ENCODE results near the gene C12orf42. TPM values are rescaled to one million over a fixed set of nuclear protein-coding genes. Genes with fewer than 3 reads are reported as not detected.

The C12orf42 gene
- total RNA-seq, 1 experiment from 2014 or later: not detected

DNA sequence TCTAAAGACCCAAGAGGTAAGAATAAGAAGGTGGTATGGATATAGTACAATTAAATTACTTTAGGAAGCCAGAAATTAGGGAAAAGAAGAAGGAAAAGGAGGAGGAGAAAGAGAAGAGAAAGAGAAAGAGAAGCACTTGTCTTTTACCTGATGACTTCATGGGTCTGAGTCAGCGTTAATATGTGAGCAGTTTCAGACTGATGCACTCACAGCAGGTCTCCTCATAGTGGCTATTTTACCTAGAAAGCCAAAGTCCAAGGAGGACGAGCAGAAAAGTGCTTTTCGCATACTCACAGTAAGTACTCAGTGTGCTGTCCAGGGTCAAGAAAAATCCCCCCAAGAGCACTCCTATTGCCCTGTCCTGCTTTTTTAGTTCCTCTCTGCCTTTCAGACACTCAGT lies 222.1 kb downstream of the C12orf42 start:
- no peak overlapping the region for H3K18ac ChIP-seq (ENCODE audit: insufficient read length, low read depth, low read length)
- no peaks in the 10 kb centered on the region for H3K23me2 ChIP-seq (ENCODE audit: insufficient read length, low read depth, low read length, poor library complexity, severe bottlenecking)
- DNase-seq: no peak
- no peaks in the 10 kb centered on the region for H3K79me2 ChIP-seq (ENCODE audit: insufficient read depth, low read length)
- no peak overlapping the region for H3K4ac ChIP-seq (ENCODE audit: low read depth, low read length)
- H3K14ac ChIP-seq (ENCODE audit: insufficient read depth, low read length): no peak overlapping the region; the same call in 1 of the 2 replicates
- Mint-ChIP-seq H3K27ac (no peak overlapping the region), H3K27me3 (ENCODE audit: low read depth) (no peaks in the 10 kb centered on the region), H3K9me3 (no peaks in the 10 kb centered on the region), H3K4me1 (peaks cover 3 to 7% of the 10 kb centered on the region in 2 experiments; a peak in 3 of 4 replicates), H3K4me3 (no peak overlapping the region), H3K36me3 (ENCODE audit: insufficient read depth in 1 of 3, low read depth in 3 of 3) (no peaks in the 10 kb centered on the region)
- WGBS (ENCODE audit: extremely low coverage, insufficient read length, low lambda C conversion rate): no CpG with 5 or more reads among the region's 3 CpGs
- no peak overlapping the region for H3K56ac ChIP-seq (ENCODE audit: insufficient read length, low read depth, low read length)
- H2BK12ac ChIP-seq (ENCODE audit: insufficient read length, low read depth, low read length): no peak overlapping the region
- H2AFZ ChIP-seq (ENCODE audit: low read length): no peak overlapping the region
- H4K20me1 ChIP-seq (ENCODE audit: control insufficient read depth, insufficient read depth, insufficient read length): no peaks in the 10 kb centered on the region
- H2BK15ac ChIP-seq (ENCODE audit: low read depth, low read length): no peak overlapping the region
- H3K9me3 ChIP-seq (ENCODE audit: control insufficient read depth, low read depth, low read length): no peaks in the 10 kb centered on the region
- no peaks in the 10 kb centered on the region for H3K4me1 ChIP-seq (ENCODE audit: insufficient read depth, low read length)
- H2BK120ac ChIP-seq (ENCODE audit: low read depth, low read length, poor library complexity, severe bottlenecking): no peak overlapping the region
- H4K8ac ChIP-seq (replicated peaks; ENCODE audit: insufficient read length, low read depth, low read length): no peak overlapping the region
- H3K27ac ChIP-seq (ENCODE audit: insufficient read length, low read depth, low read length): no peak overlapping the region
- H3K23ac ChIP-seq (ENCODE audit: insufficient read length, low read depth, low read length): no peak overlapping the region
- H3K9ac ChIP-seq (ENCODE audit: extremely low read depth, insufficient read length, low read length): no peak overlapping the region
- no peak overlapping the region for H4K91ac ChIP-seq (ENCODE audit: insufficient read length, low read depth, low read length)
- no peak overlapping the region for H2BK20ac ChIP-seq (ENCODE audit: low read depth, low read length, poor library complexity, severe bottlenecking)
- no peak overlapping the region for H3T11ph ChIP-seq (ENCODE audit: low read length)
- H3K4me2 ChIP-seq (ENCODE audit: insufficient read depth, insufficient read length, low read length): peak overlapping the region; percentile 8
- H2BK5ac ChIP-seq (ENCODE audit: insufficient read length, low read length): no peak overlapping the region
- no peaks in the 10 kb centered on the region for H3K79me1 ChIP-seq (ENCODE audit: insufficient read depth, low read depth, low read length, poor library complexity, severe bottlenecking)
- TF ChIP-seq, protein P1, sequence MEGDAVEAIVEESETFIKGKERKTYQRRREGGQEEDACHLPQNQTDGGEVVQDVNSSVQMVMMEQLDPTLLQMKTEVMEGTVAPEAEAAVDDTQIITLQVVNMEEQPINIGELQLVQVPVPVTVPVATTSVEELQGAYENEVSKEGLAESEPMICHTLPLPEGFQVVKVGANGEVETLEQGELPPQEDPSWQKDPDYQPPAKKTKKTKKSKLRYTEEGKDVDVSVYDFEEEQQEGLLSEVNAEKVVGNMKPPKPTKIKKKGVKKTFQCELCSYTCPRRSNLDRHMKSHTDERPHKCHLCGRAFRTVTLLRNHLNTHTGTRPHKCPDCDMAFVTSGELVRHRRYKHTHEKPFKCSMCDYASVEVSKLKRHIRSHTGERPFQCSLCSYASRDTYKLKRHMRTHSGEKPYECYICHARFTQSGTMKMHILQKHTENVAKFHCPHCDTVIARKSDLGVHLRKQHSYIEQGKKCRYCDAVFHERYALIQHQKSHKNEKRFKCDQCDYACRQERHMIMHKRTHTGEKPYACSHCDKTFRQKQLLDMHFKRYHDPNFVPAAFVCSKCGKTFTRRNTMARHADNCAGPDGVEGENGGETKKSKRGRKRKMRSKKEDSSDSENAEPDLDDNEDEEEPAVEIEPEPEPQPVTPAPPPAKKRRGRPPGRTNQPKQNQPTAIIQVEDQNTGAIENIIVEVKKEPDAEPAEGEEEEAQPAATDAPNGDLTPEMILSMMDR (conservative IDR thresholded peaks at IDR 0.05): no peak
- H2AK5ac ChIP-seq (ENCODE audit: insufficient read length, low read length): no peak overlapping the region
- no peaks in the 10 kb centered on the region for H3K27me3 ChIP-seq (ENCODE audit: insufficient read depth, low read length)
- no peak overlapping the region for H4K5ac ChIP-seq (ENCODE audit: insufficient read length, low read depth, low read length)
